SKM-1 (cell line): ENCODE data around the gene BLVRB.
"Not testable (repeated sequence)": the region's sequence is repeated elsewhere in the genome, so short reads cannot be mapped to it uniquely, and the experiment has no call there.

Experiments used
- DNase-seq: peaks from one replicate; lab custom pipeline; 2025; ENCODE audit not compliant: unreplicated experiment; lab: John Stamatoyannopoulos, UW

Gene BLVRB

GRCh38 chr19:40489882-40490230 lies 24.3 kb upstream of the BLVRB start:
- no peak for DNase-seq

DNA sequence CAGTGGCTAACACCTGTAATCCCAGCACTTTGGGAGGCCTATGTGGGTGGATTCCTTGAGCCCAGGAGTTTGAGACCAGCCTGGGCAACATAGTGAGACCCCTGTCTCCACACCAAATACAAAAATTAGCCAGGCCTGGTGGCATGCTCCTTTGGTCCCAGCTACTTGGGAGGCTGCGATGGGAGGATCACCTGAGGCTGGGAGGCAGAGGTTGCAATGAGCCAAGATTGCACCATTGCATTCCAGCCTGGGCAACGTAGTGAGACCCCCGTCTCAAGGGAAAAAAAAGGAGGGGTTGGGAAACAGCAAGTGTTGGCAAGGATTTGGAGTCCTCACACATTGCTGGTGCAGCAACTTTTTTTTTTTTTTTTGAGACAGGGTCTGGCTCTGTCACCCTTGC lies 20.5 kb upstream of the BLVRB start:
- DNase-seq, result no peak

GRCh38 chr19:40475878-40476644 lies 10.5 kb upstream of the BLVRB start:
- DNase-seq, result not testable (repeated sequence)

DNA sequence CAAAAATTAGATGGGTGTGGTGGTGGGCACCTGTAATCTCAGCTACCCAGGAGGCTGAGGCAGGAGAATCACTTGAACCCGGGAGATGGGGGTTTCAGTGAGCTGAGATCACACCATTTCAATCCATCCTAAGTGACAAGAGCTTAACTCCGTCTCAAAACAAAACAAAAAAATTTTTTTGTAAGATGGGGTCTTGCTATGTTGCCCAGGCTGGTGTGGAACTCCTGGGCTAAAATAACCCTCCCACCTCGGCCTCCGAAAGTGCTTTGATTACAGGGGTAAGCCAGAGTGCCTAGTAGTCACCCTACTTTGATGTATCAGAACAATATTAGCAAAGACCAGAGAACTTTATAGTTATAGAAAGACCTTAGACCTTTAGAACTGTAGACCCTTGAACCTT lies 9.2 kb upstream of the BLVRB start:
- no peak for DNase-seq

GRCh38 chr19:40472516-40472915 lies 7.0 kb upstream of the BLVRB start:
- DNase-seq, result no peak

DNA sequence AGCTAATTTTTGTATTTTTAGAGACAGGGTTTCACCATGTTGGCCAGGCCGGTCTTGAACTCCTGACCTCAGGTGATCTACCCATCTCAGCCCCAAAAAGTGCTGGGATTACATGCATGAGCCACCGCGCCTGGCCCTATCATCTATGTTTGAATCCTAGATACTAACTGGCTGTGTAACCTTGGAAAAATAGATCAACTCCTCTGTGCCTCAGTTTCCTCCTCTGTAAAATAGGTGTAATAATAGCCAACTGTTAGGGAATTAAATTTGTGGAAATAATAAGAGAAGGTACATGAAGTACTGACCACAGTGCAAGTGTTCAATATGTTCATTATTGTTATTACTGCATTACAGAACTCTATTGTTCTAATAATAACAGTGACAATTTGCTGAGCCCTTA lies 5.6 kb upstream of the BLVRB start:
- no peak for DNase-seq

DNA sequence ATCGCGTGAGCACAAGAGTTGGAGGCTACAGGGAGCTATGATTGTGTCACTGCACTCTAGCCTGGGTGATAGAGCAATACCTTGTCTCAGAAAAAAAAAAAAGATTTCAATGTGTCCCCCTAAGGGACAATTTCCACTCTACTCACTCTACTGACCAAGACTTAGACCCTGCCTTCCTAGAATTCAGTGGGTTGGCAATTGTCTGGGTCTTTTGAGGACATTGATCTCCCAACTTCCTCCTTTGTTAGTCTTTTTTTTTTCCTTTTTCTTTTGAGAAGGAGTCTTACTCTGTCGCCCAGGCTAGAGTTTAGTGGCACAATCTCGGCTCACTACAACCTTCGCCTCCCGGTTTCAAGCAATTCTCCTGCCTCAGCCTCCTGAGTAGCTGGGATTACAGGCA lies 3.5 kb upstream of the BLVRB start:
- no peak for DNase-seq

- no peak for DNase-seq
These were observed 1.6 kb upstream of the BLVRB start, which contains the start of gene SPTBN4 for GRCh38 chr19:40466985-40467734. Gene SPTBN4 (plus strand): TSS chr19:40467001. CDS start chr19:40472622, 5,621 bp downstream.

DNA sequence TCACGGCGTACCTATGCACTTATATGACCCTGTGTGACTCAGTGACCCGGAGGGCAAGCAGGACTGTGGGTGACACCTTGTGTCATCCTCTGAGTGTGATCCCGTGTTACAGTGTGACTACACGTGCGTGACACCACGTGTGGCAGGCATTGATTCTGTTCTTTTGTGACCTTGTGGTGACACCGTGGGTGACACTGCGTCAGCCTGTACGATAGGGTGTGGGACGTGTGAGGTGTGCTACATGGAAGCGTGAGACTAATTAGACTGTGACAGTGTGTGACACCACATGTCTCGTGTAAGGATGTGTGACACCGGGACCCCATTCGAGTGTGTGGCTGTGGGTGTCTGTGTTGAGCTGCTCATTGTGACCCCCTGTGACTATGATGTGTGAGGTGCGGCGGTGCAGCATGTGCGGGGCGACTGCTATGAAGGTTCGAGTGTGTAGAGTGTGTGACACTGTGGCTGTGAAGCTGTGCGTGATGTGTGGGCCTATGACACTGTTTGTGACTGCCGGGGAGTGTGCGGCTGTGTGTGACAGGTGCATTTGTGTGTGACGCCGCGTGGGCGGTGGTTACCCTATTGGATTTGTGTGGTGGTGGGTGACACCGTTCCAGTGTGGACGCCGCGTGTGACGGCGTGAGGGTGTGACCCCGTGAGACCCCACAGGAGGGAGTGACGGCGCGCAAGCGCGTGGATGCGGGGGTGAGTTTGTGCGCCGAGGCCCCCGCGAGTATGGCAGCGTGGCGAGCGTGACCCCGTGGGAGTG lies 857 bp upstream of the BLVRB start:
- DNase-seq, result no peak

GRCh38 chr19:40465025-40465556 lies 454 bp downstream of the BLVRB start:
- DNase-seq, result peak; percentile 88

GRCh38 chr19:40464059-40465024 lies 1.2 kb downstream of the BLVRB start:
- peak; percentile 42 for DNase-seq

GRCh38 chr19:40463587-40464037 lies 1.9 kb downstream of the BLVRB start:
- DNase-seq, result not testable (repeated sequence)

DNA sequence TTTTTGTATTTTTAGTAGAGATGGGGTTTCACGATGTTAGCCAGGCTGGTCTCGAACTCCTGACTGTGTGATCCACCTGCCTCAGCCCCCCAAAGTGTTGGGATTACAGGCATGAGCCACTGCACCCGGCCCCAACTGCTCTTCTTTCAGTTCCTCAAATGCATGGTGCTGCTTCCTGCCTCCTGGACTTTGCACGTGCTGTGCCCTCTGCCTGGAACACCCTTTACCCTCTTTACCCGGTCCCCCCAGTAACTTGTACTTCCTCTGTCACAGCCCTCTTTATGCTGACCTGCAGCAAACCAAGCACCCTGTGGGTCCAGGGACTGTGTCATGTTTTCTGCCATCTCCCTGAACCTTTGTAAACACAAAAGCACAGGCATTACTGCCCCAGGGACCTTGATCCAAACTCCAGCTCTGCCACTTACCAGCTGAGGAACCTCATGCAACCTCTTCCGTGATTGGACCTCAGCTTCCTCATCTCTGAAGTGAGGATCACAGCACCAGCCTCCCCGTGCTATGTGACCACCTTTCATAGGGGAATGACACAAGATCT lies 3.8 kb downstream of the BLVRB start:
- DNase-seq, result peak; percentile 79

DNA sequence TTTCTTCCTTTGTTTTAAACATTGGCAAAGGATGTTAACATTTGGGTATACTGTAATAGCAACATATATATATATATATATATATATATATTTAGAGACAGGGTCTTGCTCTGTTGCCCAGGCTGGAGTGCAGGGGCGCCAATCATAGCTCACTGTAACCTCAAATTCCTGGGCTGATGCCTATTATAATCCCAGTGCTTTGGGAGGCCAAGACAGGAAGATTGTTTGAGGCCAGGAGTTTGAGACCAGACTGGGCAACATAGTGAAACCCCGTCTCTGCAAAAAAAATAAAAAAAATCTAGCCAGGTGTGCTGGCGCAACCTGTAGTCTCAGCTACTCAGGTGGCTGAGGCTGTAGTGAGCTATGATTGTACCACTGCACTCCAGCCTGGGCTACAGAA lies 5.4 kb downstream of the BLVRB start:
- no peak for DNase-seq

GRCh38 chr19:40458597-40458974 lies 7.0 kb downstream of the BLVRB start:
- no peak for DNase-seq

- DNase-seq, result no peak
These were observed 7.5 kb downstream of the BLVRB start for GRCh38 chr19:40457953-40458596.

DNA sequence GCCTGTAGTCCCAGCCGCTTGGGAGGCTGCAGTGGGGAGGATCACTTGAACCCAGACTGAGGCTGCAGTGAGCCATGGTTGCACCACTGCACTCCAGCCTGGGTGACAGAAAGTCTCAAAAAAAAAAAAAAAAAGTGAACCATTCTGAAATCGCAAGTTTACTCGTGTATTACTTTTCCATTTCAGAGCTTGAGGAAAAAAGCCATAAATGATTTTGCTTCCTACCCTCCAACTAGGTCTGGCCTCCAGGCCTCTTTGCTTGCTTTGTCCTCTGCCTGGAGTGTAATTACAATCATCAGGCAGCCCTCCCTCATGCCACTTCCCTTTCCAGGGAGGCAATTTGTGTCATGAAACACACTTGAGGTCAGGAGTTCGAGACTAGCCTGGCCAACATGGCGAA lies 8.5 kb downstream of the BLVRB start:
- no peak for DNase-seq

DNA sequence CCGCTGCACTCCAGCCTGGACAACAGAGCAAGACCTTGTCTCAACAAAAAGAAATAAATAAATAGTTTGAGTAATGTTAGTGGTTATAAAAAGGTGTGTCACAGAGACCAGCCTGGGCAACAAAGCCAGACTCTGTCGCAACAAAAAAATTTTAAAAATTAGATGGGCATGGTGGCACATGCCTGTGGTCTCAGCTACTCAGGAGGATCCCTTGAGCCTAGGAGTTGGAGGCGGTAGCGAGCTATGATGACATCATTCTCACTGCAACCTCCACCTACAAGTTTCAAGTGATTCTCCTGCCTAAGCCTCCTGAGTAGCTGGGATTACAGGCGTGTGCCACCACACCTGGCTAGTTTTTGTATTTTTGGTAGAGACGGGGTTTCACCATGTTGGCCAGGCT lies 11.6 kb downstream of the BLVRB start:
- DNase-seq, result not testable (repeated sequence)

DNA sequence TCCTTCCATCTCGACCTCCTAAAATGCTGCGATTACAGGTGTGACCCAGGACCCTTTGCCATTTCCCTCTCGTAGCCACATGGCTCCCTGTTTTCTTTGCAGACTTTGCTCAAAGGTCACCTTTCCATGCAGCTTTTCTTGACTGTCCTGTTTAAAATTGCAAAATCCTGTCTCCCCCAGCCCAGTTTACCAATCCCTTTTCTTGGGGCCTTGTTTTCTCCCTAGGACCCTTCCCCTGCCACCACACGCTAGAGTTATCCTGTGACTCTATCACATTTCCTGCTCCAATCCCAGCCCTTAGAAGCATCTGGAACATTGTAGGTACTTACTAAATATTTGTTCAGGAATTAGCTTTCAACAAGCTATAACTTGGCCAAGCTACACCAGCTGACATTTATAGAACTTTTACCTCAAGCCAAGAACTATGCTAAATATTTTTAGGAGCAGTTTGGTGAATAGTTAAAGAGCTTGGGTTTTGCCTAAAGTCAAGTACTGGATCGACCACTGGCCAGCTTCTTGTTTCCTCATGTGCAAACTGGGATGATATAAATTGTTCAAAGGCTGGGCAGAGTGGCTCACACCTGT lies 12.3 kb downstream of the BLVRB start:
- DNase-seq, result no peak
